GM12801 (cell line): ENCODE data around the gene IPO11.

Source experiments
- CTCF ChIP-seq: IDR thresholded peaks from one replicate; pipeline ENCODE4 v1.5.1; 2011; ENCODE audit warnings: control low read depth; ENCODE audit not compliant: insufficient read length; ENCODE audit errors: extremely low read depth

The IPO11 gene

GRCh38 chr5:62577488-62577887 is 164.9 kb downstream of the IPO11 start:
- TF ChIP-seq CTCF, result no peak

- TF ChIP-seq CTCF, result no peak
Observed at GRCh38 chr5:62578540-62578939, 166.0 kb downstream of the IPO11 start, which contains the start of gene LRRC70. Gene LRRC70, plus strand, starts transcription at chr5:62578819. Its CDS starts 620 bp downstream, at chr5:62579439.

GRCh38 chr5:62579761-62580160 is 167.2 kb downstream of the IPO11 start:
- no peak for TF ChIP-seq CTCF

GRCh38 chr5:62581836-62582597 is 169.5 kb downstream of the IPO11 start:
- TF ChIP-seq CTCF, result no peak

GRCh38 chr5:62584391-62584790 is 171.8 kb downstream of the IPO11 start:
- TF ChIP-seq CTCF, result no peak

GRCh38 chr5:62585306-62585705 is 172.7 kb downstream of the IPO11 start:
- TF ChIP-seq CTCF, result no peak

- TF ChIP-seq CTCF, result no peak
Observed at GRCh38 chr5:62585751-62586150, 173.2 kb downstream of the IPO11 start.
